Measurements from ENCODE around the gene CBARP.

Gene CBARP

DNA sequence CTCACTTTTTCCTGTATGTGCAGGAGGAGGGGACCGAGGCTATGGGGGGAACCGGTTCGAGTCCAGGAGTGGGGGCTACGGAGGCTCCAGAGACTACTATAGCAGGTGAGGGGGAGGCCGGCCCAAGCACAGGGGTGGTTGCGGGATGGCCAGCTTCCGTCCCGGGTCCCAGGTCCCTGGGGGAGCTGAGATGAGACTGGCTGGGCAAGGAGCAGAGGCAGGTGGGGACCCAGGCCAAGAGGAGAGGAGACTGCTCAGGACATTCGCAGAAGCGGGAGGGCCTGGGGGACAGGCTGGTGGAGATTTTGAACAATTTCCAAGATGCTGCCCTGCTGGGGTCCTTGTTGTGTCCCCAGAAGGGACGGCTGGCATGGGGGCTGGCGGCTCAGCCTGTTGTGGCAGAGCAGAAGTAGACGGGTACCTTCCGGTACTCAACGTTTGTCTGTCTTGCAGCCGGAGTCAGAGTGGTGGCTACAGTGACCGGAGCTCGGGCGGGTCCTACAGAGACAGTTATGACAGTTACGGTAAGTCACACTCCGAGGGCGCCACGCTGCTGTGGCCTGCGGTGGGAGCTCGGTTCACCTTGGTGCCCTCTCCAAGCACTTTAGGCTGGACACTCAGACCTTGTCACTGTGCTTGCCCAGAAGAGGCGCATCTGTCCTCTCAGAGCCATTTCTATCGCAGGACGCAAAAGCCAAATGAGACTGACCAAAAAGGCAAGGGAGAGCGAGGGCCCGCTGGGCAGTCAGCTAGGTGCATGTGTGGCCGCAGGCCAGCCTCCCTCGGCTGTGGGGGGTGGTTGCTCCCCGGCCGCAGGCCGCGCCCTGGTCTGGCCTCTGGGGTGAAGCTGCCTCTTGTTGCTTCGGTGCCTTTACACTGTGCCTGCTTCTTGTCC is 34.0 kb upstream of the CBARP start:
- peaks cover 53% of the 10 kb centered on the region for H3F3A ChIP-seq (ENCODE audit: insufficient read depth)

DNA sequence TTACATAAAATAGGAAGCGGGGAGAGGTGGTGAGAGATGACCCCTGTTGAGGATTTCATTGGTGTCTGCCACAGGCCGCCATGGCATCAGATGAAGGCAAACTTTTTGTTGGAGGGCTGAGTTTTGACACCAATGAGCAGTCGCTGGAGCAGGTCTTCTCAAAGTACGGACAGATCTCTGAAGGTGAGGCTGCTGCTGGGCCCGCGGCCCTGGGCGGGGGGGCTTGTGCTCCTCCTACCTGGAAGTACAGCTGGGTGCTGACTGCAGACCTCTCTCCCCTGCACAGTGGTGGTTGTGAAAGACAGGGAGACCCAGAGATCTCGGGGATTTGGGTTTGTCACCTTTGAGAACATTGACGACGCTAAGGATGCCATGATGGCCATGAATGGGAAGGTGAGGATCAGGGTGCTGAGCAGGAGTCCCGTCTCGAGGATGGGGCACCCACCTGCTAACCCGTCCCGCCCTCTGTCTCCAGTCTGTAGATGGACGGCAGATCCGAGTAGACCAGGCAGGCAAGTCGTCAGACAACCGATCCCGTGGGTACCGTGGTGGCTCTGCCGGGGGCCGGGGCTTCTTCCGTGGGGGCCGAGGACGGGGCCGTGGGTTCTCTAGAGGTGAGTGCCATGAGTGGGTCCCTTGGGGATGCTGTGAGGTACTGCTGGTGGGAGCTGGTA is 33.2 kb upstream of the CBARP start:
- H3K36me3 ChIP-seq (ENCODE audit: low read length) = peaks cover 6% of the 10 kb centered on the region
- peak overlapping the region; percentile 89 for H3K9ac ChIP-seq (ENCODE audit: low read length)
- H2AFZ ChIP-seq (ENCODE audit: low read depth, low read length, severe bottlenecking) = no peak overlapping the region
- TF ChIP-seq, protein P1, sequence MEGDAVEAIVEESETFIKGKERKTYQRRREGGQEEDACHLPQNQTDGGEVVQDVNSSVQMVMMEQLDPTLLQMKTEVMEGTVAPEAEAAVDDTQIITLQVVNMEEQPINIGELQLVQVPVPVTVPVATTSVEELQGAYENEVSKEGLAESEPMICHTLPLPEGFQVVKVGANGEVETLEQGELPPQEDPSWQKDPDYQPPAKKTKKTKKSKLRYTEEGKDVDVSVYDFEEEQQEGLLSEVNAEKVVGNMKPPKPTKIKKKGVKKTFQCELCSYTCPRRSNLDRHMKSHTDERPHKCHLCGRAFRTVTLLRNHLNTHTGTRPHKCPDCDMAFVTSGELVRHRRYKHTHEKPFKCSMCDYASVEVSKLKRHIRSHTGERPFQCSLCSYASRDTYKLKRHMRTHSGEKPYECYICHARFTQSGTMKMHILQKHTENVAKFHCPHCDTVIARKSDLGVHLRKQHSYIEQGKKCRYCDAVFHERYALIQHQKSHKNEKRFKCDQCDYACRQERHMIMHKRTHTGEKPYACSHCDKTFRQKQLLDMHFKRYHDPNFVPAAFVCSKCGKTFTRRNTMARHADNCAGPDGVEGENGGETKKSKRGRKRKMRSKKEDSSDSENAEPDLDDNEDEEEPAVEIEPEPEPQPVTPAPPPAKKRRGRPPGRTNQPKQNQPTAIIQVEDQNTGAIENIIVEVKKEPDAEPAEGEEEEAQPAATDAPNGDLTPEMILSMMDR (IDR thresholded peaks at IDR 0.05; ENCODE audit: insufficient read depth, low read length, poor library complexity, severe bottlenecking) = no peak
- TF ChIP-seq EZH2phosphoT487 (conservative IDR thresholded peaks at IDR 0.05; ENCODE audit: low read length) = no peak
- peaks cover 47% of the 10 kb centered on the region for H3F3A ChIP-seq (ENCODE audit: insufficient read depth)
- peak overlapping the region; percentile 85 for H3K27ac ChIP-seq (ENCODE audit: low read depth, low read length)
- no peaks in the 10 kb centered on the region; the same call in 1 of the 2 replicates for H4K20me1 ChIP-seq (ENCODE audit: low read depth, low read length)
- H3K4me2 ChIP-seq (ENCODE audit: low read depth, low read length, poor library complexity, severe bottlenecking) = peak overlapping the region; percentile 77
- no peaks in the 10 kb centered on the region for H3K27me3 ChIP-seq (ENCODE audit: low read length)
- no peaks in the 10 kb centered on the region for H3K9me2 ChIP-seq (replicated peaks; ENCODE audit: insufficient read depth, low read length)
- H3K9me3 ChIP-seq (ENCODE audit: insufficient read depth, low read length) = no peaks in the 10 kb centered on the region
- H3K79me2 ChIP-seq (ENCODE audit: insufficient read depth, low read length) = peaks cover 31% of the 10 kb centered on the region
- peak overlapping the region; percentile 95 for H3K4me3 ChIP-seq (ENCODE audit: insufficient read depth, low read length, poor library complexity, severe bottlenecking)

More for the DNA sequence above, 34.0 kb upstream of the CBARP start:
- H3K4me3 ChIP-seq (ENCODE audit: insufficient read depth, low read length, poor library complexity, severe bottlenecking) = no peak overlapping the region
- peaks cover 35% of the 10 kb centered on the region for H3K79me2 ChIP-seq (ENCODE audit: insufficient read depth, low read length)
- TF ChIP-seq, protein P1 (IDR thresholded peaks at IDR 0.05; ENCODE audit: insufficient read depth, low read length, poor library complexity, severe bottlenecking) = no peak
- no peak for TF ChIP-seq EZH2phosphoT487 (conservative IDR thresholded peaks at IDR 0.05; ENCODE audit: low read length)
- no peaks in the 10 kb centered on the region for H3K9me2 ChIP-seq (replicated peaks; ENCODE audit: insufficient read depth, low read length)
- H3K27ac ChIP-seq (ENCODE audit: low read depth, low read length) = no peak overlapping the region
- H2AFZ ChIP-seq (ENCODE audit: low read depth, low read length, severe bottlenecking) = no peak overlapping the region
- peaks cover 6% of the 10 kb centered on the region for H3K36me3 ChIP-seq (ENCODE audit: low read length)
- H3K9me3 ChIP-seq (ENCODE audit: insufficient read depth, low read length) = no peaks in the 10 kb centered on the region
- H3K4me2 ChIP-seq (ENCODE audit: low read depth, low read length, poor library complexity, severe bottlenecking) = peak overlapping the region; percentile 77
- H4K20me1 ChIP-seq (ENCODE audit: low read depth, low read length) = no peaks in the 10 kb centered on the region; the same call in 1 of the 2 replicates
- peak overlapping the region; percentile 89 for H3K9ac ChIP-seq (ENCODE audit: low read length)
- H3K27me3 ChIP-seq (ENCODE audit: low read length) = no peaks in the 10 kb centered on the region

DNA sequence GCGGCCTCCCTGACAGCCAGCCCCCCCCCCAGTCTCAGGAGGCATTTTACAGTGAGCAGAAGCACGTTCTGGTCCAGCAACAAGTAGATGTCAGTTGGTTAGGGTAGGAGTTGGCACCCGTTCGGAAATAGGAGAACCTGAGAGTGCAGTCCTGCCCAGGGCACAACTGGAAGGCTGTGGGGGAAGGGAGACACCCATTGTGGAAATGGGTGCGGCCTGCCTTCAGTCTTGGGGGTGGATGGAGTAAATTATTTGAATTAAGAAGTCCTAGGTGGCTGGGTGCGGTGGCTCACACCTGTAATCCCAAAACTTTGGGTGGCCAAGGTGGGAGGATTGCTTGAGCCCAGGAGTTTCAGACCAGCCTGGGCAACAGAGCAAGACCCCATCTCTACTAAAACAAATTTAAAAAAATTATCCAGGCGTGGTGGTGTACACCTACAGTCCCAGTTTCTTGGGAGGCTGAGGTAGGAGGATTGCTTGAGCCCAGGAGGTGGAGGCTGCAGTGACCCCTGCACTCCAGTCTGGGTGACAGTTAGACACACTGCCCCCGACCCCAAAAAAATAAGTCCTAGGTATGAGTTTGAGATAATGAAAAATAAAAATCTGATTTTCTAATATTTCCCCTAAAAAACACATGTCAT is 32.5 kb upstream of the CBARP start:
- Histone ChIP-seq H3K27me3 (ENCODE audit: low read length) (no peaks in the 10 kb centered on the region), H3K9me2 (replicated peaks; ENCODE audit: insufficient read depth, low read length) (no peaks in the 10 kb centered on the region), H4K20me1 (ENCODE audit: low read depth, low read length) (no peaks in the 10 kb centered on the region; the same call in 1 of the 2 replicates), H3K27ac (ENCODE audit: low read depth, low read length) (peak overlapping the region; percentile 85), H3K36me3 (ENCODE audit: low read length) (peaks cover 6% of the 10 kb centered on the region), H3K4me2 (ENCODE audit: low read depth, low read length, poor library complexity, severe bottlenecking) (peak overlapping the region; percentile 77), H3F3A (ENCODE audit: insufficient read depth) (peaks cover 52% of the 10 kb centered on the region), H2AFZ (ENCODE audit: low read depth, low read length, severe bottlenecking) (no peak overlapping the region), H3K4me3 (ENCODE audit: insufficient read depth, low read length, poor library complexity, severe bottlenecking) (peak overlapping the region; percentile 95), H3K79me2 (ENCODE audit: insufficient read depth, low read length) (peaks cover 30% of the 10 kb centered on the region), H3K9me3 (ENCODE audit: insufficient read depth, low read length) (no peaks in the 10 kb centered on the region), H3K9ac (ENCODE audit: low read length) (peak overlapping the region; percentile 89)
- TF ChIP-seq EZH2phosphoT487 (conservative IDR thresholded peaks at IDR 0.05; ENCODE audit: low read length) = no peak
- TF ChIP-seq, protein P1 (IDR thresholded peaks at IDR 0.05; ENCODE audit: insufficient read depth, low read length, poor library complexity, severe bottlenecking) = no peak

Data from SU-DHL-6 (cell line).